COLO668 (cell line): ENCODE results near the gene MISP.
"Not testable (repeated sequence)": the region's sequence is repeated elsewhere in the genome, so short reads cannot be mapped to it uniquely, and the experiment has no call there.

Source experiments
- DNase-seq: peaks from one replicate; lab custom pipeline; 2025; ENCODE audit not compliant: unreplicated experiment; lab: John Stamatoyannopoulos, UW

The MISP gene

DNA sequence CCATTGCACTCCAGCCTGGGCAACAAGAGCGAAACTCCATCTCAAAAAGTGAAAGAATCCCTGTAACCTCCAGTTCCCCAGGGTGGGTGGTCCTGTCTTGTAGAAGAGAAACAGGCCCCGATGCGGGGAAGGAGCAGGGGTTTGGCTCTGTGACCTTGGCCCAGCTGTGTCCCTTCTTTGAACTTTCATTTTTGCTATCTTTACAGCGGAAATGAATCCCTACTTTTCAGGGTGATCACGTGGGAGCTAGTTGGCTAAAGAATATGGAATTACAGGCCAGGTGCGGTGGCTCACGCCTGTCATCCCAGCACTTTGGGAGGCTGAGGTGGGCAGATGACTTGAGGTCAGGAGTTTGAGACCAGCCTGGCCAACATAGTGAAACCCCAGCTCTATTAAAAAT, 5.8 kb upstream of the MISP start:
- not testable (repeated sequence) for DNase-seq

DNA sequence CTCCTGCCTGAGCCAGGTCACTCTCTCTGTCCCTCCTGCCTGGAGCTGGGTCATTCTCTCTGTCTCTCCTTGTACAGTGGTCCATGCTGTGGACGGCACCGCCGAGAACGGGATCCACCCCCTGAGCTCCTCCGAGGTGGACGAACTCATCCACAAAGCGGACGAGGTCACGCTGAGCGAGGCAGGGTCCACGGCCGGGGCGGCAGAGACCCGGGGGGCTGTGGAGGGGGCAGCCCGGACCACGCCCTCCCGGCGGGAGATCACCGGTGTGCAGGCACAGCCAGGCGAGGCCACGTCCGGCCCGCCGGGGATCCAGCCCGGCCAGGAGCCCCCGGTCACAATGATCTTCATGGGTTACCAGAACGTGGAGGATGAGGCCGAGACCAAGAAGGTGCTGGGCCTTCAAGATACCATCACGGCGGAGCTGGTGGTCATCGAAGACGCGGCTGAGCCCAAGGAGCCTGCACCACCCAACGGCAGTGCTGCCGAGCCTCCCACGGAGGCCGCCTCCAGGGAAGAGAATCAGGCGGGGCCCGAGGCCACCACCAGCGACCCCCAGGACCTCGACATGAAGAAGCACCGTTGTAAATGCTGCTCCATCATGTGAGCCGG, 4.6 kb upstream of the MISP start:
- no peak for DNase-seq

DNA sequence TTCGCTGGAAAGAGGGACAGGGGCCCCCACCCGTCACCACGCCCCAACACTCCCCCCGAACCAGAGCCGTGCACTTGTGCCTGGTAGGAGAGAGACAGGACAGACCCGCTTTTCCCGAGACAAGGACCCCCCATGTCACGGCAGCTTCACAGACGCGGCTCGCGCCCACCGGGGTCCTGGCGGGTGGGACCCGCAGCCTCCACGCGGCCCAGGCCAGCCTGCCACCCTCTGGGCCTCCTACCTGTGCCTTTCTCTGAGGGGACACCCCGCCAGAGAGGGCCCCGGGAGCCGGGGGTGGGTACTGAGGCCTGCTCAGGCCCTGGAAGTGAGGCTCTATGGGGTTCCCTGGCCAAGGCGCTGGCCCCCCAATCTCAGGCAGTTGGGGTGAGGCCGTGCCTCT, 4.0 kb upstream of the MISP start:
- DNase-seq = no peak

DNA sequence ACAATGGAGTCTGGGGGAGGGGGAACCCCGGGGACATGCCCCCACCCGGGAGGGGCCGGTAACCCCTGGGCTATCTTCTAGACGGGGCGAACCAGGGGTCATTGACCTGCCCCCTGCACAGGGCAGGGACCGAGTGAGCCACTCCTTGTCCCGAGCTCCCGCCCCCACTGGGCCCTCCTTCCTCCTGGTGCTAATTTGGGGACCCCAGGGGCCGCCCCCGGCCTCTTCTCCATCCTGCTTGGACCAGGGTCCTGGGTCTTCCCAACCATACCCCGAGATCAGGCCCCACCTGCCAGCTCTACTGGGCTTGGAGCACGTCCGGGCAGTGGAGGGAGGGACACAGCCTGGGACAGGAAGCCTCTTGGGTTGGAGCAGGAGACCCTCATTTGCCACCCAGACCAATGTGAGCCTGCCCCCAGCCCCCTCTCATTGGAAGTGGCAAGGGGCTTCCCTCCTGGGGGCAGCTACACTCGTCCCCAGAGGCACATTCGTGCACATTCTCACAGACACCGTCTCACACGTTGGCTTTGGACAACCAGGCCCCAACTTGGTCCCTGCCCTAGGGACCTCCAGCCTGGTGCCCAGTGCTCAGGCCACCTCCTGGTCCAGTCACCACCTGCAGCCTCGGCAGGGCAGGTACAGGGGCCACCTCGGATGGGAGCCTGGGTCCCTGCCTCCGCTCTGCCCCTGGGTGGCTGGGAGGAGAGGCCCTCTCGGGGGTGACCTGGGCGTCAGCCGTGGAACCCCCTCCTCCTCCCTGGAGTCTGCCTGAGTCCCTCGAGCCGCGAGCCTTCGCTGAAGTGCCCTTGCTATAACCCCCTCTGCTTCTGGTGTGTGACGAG, 3.3 kb upstream of the MISP start:
- no peak for DNase-seq

DNA sequence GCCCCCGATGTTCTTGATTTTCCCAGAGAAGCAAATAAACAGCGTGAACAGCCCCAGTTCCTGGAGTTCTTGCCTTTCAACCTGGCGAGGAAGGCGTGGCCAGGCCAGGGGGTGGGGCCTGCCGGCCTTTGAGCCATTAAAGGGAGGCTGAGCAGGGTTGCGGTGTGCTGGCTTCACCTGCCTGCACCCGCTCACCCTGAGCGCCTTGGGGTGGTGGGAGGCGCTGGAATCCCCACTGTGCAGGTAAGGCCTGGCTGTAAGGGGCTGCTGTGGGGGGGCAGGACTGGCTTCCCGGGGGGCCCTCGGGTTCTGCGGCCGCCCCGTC, 2.7 kb upstream of the MISP start:
- DNase-seq = peak; percentile 21

DNA sequence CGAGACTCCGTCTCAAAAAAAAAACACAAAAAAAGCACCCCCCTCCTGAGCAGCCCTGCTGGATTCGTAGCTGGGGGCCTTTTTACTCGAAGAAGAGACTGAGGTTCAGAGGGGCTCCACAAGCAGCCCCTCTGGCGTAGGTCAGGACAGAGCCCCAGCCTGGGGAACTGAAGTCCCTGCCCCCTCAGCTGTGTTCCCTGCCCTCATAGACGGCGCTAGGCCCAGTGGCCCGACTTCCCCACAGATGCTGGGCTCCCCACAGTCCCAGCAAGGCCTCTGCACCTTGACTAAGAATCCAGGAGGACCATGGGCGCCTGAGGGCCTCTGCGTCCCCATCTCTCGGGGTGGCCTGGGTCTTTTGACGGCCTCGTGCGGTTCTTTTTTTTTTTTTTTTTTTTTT, 1.1 kb upstream of the MISP start:
- DNase-seq = no peak

DNA sequence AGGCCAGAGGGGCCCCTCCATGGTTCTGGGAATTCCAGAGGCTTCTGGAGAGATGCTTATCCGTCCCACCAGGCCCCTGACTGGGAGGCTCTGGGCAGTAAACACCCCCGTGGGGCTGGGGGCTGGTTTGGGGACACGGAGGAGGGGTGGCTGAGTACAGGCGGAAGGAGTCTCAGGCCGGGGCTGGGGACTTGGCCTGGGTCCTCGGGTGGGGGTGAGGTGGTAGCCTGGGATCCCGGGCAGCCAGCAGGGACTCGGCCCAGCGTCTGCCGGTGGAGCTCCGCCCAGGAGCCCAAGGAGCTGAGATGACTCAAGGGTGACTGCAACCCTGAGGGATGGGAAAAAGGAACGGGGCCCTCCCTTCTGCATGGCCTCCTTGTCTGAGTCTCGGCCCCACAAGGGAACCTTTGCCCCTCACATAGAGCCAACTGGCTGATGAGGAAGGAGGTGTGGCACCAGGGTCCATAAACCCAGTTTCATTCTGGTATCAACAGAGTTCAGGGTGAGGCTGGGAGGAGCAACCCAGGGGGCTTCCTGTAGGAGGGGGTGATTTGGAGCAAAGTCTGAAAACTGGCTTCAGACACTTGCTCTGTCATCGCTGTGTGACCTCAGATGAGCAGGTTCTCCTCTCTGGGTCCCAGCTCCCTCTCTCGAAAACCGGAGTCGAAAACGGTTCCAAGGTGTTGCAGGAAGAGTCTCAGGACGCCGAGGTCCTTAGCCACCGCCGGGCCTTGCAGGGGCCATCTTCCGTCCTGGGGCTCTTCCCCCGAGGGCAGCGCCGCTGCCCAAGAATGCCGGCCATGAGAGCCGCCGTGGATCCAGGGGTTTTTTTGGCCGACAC, 809 bp downstream of the MISP start:
- DNase-seq = no peak

DNA sequence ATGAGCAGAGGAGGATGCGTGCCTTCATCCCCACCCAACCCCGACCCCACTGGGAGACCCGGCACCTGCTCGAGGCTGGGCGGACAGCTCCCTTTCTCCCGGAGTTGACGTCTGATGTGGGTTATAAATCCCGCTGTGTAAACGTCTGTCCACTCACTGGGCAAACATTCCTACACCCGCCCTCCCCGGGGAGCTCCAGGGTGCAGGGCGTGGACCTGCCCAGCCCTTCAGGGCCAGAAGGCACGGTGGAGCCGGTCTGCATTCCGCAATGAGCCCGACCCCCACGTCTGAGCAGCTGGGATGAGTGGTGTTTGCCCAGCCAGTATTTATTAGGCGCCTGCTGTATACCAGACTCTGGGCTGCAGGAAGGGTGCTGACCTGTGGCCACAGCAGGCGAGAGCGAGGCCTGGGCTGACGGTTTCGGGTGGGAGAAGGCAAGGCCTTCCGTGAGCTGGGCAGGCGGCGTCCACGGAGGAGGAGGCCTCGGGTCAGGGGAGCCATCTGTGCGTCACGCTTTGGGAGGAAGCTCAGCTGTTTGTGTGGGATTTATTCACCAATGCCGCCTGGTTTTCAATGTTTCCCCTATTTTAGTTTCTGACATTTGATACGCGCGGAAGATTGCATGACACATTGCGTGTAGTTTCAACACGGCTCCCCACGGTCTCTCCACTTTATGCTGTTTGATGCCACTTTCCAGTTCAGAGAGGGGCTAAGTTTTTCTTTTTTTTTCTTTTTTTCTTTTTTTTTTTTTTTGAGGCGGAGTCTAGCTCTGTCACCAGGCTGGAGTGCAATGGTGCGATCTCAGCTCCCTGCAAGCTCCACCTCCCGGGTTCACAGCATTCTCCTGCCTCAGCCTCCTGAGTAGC, 2.0 kb downstream of the MISP start:
- peak; percentile 88 for DNase-seq

DNA sequence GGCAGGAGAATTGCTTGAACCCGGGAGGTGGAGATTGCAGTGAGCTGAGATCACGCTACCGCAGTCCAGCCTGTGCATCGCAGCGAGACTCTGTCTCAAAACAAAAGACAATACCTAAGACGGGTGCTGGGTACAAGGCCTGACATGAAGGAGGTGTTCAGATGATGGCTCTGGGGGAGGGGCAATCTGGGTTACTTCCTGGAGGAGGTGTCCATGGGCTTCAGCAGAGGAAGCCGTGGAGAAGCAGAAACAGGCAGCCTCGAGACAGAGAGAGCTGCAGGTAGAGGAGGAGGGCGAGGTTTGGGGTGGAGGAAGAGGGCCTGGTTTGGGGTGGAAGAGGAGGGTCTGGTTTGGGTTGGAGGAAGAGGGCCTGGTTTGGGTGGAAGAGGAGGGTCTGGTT, 3.6 kb downstream of the MISP start:
- DNase-seq = no peak

DNA sequence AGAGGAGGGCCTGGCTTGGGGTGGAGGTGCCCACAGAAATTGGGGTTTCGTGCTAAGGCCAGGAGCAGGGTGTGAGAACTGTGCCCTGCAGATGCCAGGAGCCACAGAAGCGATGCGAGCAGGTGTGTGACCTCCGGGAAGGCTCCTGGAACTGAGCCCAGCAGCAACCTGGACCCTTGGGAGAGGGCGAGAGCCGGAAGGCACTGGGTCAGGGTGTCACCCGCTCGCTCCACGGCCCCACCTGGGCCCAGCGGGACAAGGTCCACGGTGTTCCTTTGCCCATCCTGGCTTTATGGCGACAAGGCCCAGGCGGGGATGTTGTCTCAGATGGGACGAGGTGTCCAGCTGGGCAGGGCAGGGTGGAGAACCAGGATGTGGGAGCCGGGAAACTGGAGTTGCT, 4.2 kb downstream of the MISP start:
- DNase-seq = no peak

DNA sequence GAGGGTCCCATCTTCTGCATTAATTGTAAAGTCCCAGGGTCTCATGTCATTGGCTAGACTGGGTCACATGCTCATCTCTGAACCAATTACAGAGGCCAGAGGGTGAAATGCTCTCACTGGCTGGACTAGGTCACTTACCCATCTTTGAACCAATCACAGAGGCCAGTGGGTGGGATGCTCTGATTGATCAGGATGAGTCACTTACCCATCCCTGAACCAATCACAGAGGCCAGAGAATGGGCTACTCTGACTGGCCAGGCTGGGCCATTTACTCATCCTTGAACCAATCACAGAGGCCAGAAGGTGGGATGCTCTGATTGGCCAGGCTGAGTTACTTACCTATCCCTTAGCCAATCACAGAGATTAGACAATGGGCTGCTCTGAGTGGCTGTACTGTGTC, 5.3 kb downstream of the MISP start:
- no peak for DNase-seq

DNA sequence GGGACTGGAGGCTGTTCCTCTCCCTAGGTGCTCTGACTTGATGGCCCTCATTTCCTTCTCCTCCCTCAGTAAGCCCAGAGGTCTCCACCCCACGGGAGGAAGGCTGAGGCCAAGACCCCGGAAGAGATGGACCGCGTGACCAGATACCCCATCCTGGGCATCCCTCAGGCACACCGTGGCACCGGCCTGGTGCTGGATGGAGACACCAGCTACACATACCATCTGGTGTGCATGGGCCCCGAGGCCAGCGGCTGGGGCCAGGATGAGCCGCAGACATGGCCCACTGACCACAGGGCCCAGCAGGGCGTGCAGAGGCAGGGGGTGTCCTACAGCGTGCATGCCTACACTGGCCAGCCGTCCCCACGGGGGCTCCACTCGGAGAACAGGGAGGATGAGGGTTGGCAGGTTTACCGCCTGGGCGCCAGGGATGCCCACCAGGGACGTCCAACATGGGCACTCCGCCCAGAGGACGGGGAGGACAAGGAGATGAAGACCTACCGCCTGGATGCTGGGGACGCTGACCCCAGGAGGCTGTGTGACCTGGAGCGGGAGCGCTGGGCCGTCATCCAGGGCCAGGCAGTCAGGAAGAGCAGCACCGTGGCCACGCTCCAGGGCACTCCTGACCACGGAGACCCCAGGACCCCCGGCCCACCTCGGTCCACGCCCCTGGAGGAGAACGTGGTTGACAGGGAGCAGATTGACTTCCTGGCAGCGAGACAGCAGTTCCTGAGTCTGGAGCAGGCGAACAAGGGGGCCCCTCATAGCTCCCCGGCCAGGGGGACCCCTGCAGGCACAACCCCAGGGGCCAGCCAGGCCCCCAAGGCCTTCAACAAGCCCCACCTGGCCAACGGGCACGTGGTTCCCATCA, 6.1 kb downstream of the MISP start:
- DNase-seq = no peak

DNA sequence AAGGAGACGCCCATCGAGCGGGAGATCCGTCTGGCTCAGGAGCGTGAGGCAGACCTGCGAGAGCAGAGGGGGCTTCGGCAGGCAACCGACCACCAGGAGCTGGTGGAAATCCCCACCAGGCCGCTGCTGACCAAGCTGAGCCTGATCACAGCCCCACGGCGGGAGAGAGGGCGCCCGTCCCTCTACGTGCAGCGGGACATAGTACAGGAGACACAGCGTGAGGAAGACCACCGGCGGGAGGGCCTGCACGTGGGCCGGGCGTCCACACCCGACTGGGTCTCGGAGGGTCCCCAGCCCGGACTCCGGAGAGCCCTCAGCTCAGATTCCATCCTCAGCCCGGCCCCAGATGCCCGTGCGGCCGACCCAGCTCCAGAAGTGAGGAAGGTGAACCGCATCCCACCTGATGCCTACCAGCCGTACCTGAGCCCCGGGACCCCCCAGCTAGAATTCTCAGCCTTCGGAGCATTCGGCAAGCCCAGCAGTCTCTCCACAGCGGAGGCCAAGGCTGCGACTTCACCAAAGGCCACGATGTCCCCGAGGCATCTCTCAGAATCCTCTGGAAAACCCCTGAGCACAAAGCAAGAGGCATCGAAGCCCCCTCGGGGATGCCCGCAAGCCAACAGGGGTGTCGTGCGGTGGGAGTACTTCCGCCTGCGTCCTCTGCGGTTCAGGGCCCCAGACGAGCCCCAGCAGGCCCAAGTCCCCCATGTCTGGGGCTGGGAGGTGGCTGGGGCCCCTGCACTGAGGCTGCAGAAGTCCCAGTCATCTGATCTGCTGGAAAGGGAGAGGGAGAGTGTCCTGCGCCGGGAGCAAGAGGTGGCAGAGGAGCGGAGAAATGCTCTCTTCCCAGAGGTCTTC, 7.1 kb downstream of the MISP start:
- no peak for DNase-seq

DNA sequence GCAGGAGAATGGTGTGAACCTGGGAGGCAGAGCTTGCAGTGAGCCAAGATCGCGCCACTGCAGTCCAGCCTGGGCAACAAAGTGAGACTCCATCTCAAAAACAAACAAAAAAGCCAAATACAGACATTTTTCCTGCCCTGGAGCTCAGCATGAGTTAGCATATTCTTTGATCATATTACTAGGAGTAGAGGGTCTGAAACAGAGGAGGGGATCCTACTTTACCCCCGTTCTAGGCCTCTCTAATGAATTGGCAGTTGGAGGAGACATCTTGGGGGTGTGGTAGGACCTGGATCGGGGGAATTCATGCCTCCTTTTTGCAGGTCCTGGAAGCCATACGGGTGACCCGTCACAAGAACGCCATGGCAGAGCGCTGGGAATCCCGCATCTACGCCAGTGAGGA, 12.3 kb downstream of the MISP start:
- no peak for DNase-seq

DNA sequence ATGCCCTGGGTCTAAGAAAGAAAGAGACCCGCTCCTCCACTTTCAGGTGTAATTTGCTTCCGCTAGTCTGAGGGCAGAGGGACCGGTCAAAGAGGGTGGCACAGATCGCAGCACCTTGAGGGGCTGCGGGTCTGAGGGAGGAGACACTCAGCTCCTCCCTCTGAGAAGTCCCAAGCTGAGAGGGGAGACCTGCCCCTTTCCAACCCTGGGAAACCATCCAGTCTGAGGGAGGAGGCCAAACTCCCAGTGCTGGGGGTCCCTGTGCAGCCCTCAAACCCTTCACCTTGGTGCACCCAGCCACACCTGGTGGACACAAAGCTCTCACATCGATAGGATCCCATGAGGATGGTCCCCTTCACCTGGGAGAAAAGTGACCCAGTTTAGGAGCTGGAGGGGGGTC, 13.0 kb downstream of the MISP start:
- no peak for DNase-seq

DNA sequence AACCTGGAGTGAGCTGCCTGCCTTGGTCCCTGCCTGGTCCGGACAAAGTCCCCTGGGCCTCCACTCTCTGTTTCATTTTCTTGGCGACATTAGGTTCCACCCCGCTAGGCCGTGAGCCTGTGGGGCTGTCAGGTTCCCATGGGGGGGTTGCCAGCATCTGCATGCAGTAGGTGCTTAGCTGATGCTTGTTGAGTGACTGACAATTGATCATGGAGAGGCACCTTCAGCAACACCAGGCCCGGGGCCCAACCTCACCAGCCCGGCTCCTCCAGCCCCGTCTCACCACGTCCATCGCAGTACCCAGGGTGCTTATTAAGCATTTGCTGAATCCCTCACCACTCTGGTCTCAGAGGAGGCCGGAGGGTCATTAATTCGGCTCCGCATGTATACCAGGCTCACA, 13.4 kb downstream of the MISP start:
- DNase-seq = no peak

DNA sequence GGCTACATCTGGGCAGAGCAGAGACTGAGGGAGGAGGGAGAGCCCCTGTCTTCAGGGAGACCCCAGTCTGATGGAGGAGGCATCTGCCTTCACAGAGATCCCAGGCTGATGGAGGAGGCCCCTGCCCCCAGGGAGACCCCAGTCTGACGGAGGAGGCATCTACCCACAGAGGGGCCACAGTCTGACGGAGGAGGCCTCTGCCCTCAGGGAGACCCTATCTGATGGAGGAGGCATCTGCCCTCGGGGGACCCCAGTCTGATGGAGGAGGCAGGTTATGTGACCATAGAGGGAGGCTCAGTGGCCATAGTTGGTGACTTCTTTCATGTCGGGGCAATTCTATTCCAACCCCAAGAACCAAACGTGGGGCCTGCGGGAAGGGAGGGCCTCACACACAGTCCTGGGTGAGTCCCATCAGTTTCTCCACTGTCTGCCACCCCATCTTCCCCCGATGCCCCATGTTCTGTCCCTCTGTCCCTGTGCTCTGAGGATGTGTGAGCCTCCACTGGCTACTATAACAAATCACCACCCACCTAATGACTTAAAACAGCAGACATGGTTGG, 14.3 kb downstream of the MISP start:
- no peak for DNase-seq

DNA sequence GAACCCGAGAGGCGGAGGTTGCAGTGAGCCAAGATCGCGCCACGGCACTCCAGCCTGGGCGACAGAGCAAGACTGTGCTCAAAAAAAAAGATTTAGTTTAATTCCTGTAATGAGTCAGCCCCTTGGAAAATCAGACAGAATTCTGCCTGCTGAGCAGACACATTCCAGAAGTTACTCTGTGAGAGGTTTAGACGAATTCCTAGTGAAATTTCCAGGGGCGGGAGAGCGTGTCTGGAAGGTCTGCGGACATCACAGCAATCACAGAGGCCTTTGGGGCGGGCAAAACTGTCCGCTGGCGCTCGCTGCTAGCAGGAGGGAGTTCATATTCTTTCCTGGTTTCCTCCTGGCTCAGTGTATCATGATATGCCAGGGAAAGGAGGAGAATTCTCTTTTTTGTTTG, 17.5 kb downstream of the MISP start:
- no peak for DNase-seq

DNA sequence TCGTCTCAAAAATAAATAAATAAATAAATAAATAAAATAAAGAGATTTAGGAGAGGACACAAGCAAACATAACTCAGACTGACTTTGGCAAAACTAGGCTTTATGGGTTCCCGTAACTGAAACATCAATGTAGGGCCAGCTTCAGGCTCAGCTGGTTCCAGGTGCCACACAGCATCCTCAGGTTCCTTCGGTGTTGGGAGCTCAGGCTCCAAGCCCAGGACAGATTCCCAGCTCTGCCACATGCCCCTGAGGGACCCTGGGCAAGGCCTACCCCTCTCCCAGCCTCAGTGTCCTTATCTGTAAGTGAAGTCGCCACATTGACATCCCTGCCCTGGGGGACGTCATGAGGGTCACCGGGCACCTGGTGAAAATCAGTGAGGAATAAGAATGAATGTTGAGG, 18.7 kb downstream of the MISP start:
- DNase-seq = no peak
